CD14-positive monocyte (primary cell): ENCODE data around the gene CDIP1. TPM values are rescaled to one million over a fixed set of nuclear protein-coding genes. Genes with fewer than 3 reads are reported as not detected.
"Not testable (repeated sequence)": the region's sequence is repeated elsewhere in the genome, so short reads cannot be mapped to it uniquely, and the experiment has no call there.

ENCODE experiments used
- DNase-seq, 3 donors: peaks; one replicate each; pipeline ENCODE4 v3.0.0-alpha.2; 2011 to 2022
- H2AFZ ChIP-seq: 2 replicates; pipeline ENCODE4 v1.6.0; 2012; ENCODE audit warnings: mild to moderate bottlenecking, low read depth, low read length, inconsistent platforms; ENCODE audit not compliant: insufficient read depth, poor library complexity, severe bottlenecking
- H3K27ac ChIP-seq, 2 donors: 1 replicate in 1 of 2; 2 replicates in 1 of 2; pipeline ENCODE4 v1.5.1; 2012 to 2013; ENCODE audit warnings: low read length in 2 of 2, control low read depth in 1 of 2, inconsistent platforms in 1 of 2, low read depth in 1 of 2, mild to moderate bottlenecking in 1 of 2
- H3K27me3 ChIP-seq, 2 donors: one replicate each; pipeline versions ENCODE4 v1.6.0 to v1.6.1; 2011 to 2013; ENCODE audit warnings: low read length in 2 of 2; ENCODE audit not compliant: control insufficient read depth in 2 of 2, insufficient read depth in 2 of 2
- H3K36me3 ChIP-seq, 2 donors: replicated peaks in 1 of 2; 1 replicate in 1 of 2; 2 replicates in 1 of 2; pipeline versions ENCODE4 v1.5.1 to v1.6.1; 2012 to 2013; ENCODE audit warnings: low read length in 2 of 2, control low read depth in 1 of 2, inconsistent platforms in 1 of 2, mild to moderate bottlenecking in 1 of 2; ENCODE audit not compliant: insufficient read depth in 2 of 2, control insufficient read depth in 1 of 2
- H3K4me1 ChIP-seq, 2 donors: 1 replicate in 1 of 2; 2 replicates in 1 of 2; pipeline versions ENCODE4 v1.5.1 to v1.6.1; 2012 to 2013; ENCODE audit warnings: low read length in 2 of 2, control low read depth in 1 of 2, inconsistent platforms in 1 of 2, mild to moderate bottlenecking in 1 of 2, moderate library complexity in 1 of 2; ENCODE audit not compliant: insufficient read depth in 2 of 2, control insufficient read depth in 1 of 2
- H3K4me2 ChIP-seq: replicated peaks from 2 replicates; pipeline ENCODE3; 2012; ENCODE audit warnings: low read length, moderate library complexity, mild to moderate bottlenecking; ENCODE audit not compliant: poor library complexity, severe bottlenecking; ENCODE audit errors: extremely low read depth
- H3K4me3 ChIP-seq, 3 experiments: fragments of 200-600 bp in 1 of 3; sonication (generic) in 1 of 3; replicated peaks in 1 of 3; 1 replicate in 2 of 3; 2 replicates in 1 of 3; pipeline ENCODE4 v1.5.1; 2011 to 2013; ENCODE audit warnings: low read length in 3 of 3, mild to moderate bottlenecking in 3 of 3, control low read depth in 2 of 3, low read depth in 2 of 3, inconsistent platforms in 1 of 3, moderate library complexity in 1 of 3
- H3K79me2 ChIP-seq: 2 replicates; pipeline ENCODE4 v1.6.0; 2012; ENCODE audit warnings: mild to moderate bottlenecking, control low read depth, inconsistent platforms, low read length, moderate library complexity; ENCODE audit not compliant: insufficient read depth
- H3K9ac ChIP-seq: 2 replicates; pipeline ENCODE4 v1.6.0; 2017; ENCODE audit warnings: low read length, mild to moderate bottlenecking; ENCODE audit not compliant: insufficient read depth, poor library complexity, severe bottlenecking
- H3K9me3 ChIP-seq, 2 donors: replicated peaks in 1 of 2; 1 replicate in 1 of 2; 2 replicates in 1 of 2; pipeline versions ENCODE4 v1.5.1 to v1.6.1; 2012 to 2013; ENCODE audit warnings: low read length in 2 of 2, control low read depth in 1 of 2; ENCODE audit not compliant: control insufficient read depth in 1 of 2, insufficient read depth in 1 of 2
- H4K20me1 ChIP-seq: 2 replicates; pipeline ENCODE4 v1.6.0; 2012; ENCODE audit warnings: mild to moderate bottlenecking, low read length, control low read depth, moderate library complexity; ENCODE audit not compliant: insufficient read depth
- H3K27ac Mint-ChIP-seq, 7 donors: one replicate each; pipeline ENCODE4 v1.8.0; 2020; ENCODE audit warnings: mild to moderate bottlenecking in 7 of 7, mixed read lengths in 7 of 7, moderate library complexity in 6 of 7, inconsistent platforms in 2 of 7
- H3K27me3 Mint-ChIP-seq, 3 donors: one replicate each; pipeline ENCODE4 v1.8.0; 2021 to 2022; ENCODE audit warnings: low read depth in 3 of 3, mild to moderate bottlenecking in 3 of 3, mixed read lengths in 3 of 3, moderate library complexity in 3 of 3, inconsistent platforms in 1 of 3
- H3K36me3 Mint-ChIP-seq, 2 donors: one replicate each; pipeline ENCODE4 v1.8.0; 2020; ENCODE audit warnings: mixed read lengths in 2 of 2, inconsistent platforms in 1 of 2, mild to moderate bottlenecking in 1 of 2
- H3K4me1 Mint-ChIP-seq: one replicate; pipeline ENCODE4 v1.8.0; 2020; ENCODE audit warnings: mild to moderate bottlenecking, mixed read lengths
- H3K4me3 Mint-ChIP-seq, 2 donors: one replicate each; pipeline ENCODE4 v1.8.0; 2020; ENCODE audit warnings: mild to moderate bottlenecking in 2 of 2, mixed read lengths in 2 of 2, moderate library complexity in 1 of 2
- H3K9me3 Mint-ChIP-seq, 7 donors: one replicate each; pipeline ENCODE4 v1.8.0; 2020 to 2022; ENCODE audit warnings: mixed read lengths in 7 of 7, mild to moderate bottlenecking in 6 of 7, moderate library complexity in 6 of 7, inconsistent platforms in 2 of 7
- WGBS: methylation state at CpG from one replicate; pipeline ENCODE4 v1.1.5; 2013; ENCODE audit warnings: missing lambda C conversion rate; ENCODE audit not compliant: insufficient coverage; 5-methylcytosine and 5-hydroxymethylcytosine counted together
- intact Hi-C, 2 donors: fragments of 100-400 bp; cut with micrococcal nuclease; formaldehyde crosslinking; loops; one replicate each; pipeline versions ENCODE4 v1.15.0 to v1.15.1; 2023
- polyA plus RNA-seq, 3 donors: library from polyadenylated mRNA; depleted of rRNA in 1 of 3; unstranded in 2 of 3; stranded (reverse) in 1 of 3; fragments of 300-500 nt in 2 of 3; fragments of >200 nt in 1 of 3; fragmentation: Illumina TruSeq in 2 of 3; gene quantifications; 1 replicate in 2 of 3; 2 replicates in 1 of 3; pipeline ENCODE4 v1.2.3, GENCODE V29; 2012 to 2021
- TF ChIP-seq, protein P1 (sequence below): fragments of 200-600 bp; IDR thresholded peaks from one replicate; pipeline ENCODE4 v1.8.0; 2022; ENCODE audit warnings: antibody characterized with exemption, mild to moderate bottlenecking

The CDIP1 gene
- polyA plus RNA-seq, 3 donors: 8.6 to 11.2 (median 10.8) TPM

DNA sequence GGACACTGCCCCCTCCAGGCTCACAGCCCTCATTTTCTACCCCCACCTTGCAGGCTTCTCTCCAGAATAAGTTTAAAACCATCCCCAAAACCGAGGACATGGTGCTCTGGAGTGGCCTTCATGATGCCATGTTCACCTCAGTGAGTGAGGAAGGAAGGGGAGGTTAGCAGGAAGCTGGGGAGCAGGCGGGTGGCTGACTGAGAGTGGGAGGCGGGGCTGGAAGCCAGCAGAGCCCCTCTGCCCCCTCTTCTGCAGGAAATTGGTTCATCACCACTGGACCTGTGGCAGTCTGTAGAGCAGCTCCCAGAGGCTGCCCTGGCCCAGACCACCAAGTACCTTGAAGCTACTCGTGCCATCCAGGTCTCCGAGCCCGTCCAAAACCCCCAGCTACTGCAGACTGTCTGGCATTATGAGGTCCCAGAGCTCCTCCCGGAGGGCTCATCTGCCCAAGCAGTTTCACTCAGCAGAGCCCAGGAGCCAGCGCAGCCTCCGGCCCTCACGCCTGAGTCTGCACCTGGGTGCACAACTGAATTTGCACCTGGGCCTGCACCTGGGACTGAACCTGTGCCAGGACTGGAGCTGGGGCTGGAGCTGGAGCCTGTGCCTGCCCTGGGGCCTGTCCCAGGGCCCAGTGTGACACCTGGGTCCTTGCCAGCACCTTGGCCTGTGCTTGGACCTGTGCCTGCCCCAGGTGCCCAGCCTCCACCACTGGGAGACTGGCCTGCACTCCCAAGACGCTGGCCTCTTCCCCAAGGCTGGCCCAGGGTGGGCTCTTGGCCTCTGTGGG, 36.5 kb upstream of the CDIP1 start:
- WGBS: 51% methylated on average over 8 of the region's 11 CpGs
- Histone ChIP-seq H3K36me3 (no peaks in the 10 kb centered on the region), H4K20me1 (no peaks in the 10 kb centered on the region), H3K4me3 (no peak overlapping the region), H2AFZ (peak overlapping the region; percentile 44), H3K9me3 (no peaks in the 10 kb centered on the region), H3K9ac (no peak overlapping the region), H3K79me2 (no peaks in the 10 kb centered on the region), H3K4me2 (no peak overlapping the region), H3K27me3 (no peaks in the 10 kb centered on the region), H3K27ac (no peak overlapping the region), H3K4me1 (peaks cover 0 to 2% of the 10 kb centered on the region in 2 donors)
- Mint-ChIP-seq H3K36me3 (no peaks in the 10 kb centered on the region), H3K27me3 (peaks cover 0 to 2% (median 1%) of the 10 kb centered on the region in 3 donors), H3K4me3 (no peak overlapping the region), H3K4me1 (peaks cover 6% of the 10 kb centered on the region), H3K27ac (no peak overlapping the region), H3K9me3 (no peaks in the 10 kb centered on the region)
- DNase-seq: no peak
- TF ChIP-seq, protein P1, sequence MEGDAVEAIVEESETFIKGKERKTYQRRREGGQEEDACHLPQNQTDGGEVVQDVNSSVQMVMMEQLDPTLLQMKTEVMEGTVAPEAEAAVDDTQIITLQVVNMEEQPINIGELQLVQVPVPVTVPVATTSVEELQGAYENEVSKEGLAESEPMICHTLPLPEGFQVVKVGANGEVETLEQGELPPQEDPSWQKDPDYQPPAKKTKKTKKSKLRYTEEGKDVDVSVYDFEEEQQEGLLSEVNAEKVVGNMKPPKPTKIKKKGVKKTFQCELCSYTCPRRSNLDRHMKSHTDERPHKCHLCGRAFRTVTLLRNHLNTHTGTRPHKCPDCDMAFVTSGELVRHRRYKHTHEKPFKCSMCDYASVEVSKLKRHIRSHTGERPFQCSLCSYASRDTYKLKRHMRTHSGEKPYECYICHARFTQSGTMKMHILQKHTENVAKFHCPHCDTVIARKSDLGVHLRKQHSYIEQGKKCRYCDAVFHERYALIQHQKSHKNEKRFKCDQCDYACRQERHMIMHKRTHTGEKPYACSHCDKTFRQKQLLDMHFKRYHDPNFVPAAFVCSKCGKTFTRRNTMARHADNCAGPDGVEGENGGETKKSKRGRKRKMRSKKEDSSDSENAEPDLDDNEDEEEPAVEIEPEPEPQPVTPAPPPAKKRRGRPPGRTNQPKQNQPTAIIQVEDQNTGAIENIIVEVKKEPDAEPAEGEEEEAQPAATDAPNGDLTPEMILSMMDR: no peak
- intact Hi-C loops: no loop called here

DNA sequence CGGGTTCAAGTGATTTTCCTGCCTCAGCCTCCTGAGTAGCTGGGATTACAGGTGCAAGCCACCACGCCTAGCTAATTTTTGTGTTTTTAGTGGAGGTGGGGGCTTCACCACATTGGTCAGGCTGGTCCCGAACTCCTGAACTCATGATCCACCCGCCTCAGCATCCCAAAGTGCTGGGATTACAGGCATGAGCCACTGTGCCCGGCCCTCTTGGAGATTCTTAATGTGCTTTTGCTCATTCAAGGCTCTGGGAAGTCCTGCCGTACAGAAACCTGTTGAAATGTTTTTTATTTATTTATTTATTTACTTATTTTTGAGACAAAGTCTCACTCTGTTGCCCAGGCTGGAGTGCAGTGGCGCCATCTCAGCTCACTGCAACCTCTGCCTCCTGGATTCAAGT, 35.4 kb upstream of the CDIP1 start:
- H3K36me3 Mint-ChIP-seq, H3K4me3 Mint-ChIP-seq, H3K79me2 ChIP-seq, H4K20me1 ChIP-seq, H2AFZ ChIP-seq, DNase-seq, H3K27ac Mint-ChIP-seq, H3K9me3 ChIP-seq, H3K27me3 ChIP-seq, H3K4me1 Mint-ChIP-seq, H3K27me3 Mint-ChIP-seq, H3K4me1 ChIP-seq, H3K9me3 Mint-ChIP-seq, intact Hi-C loops, H3K9ac ChIP-seq, H3K27ac ChIP-seq, H3K4me2 ChIP-seq, H3K36me3 ChIP-seq, H3K4me3 ChIP-seq: not testable (repeated sequence)
- WGBS: 100% methylated on average over 2 of the region's 7 CpGs
